H7 (cell line): ENCODE measurements around the gene NELL2. TPM values are rescaled to one million over a fixed set of nuclear protein-coding genes. Genes with fewer than 3 reads are reported as not detected.

Experiments
- DNase-seq: peaks from one replicate; pipeline ENCODE4 v3.0.0; 2012
- H3K27me3 ChIP-seq: 2 replicates; pipeline ENCODE4 v1.6.0; 2011; ENCODE audit warnings: mild to moderate bottlenecking, low read length; ENCODE audit not compliant: control insufficient read depth, insufficient read depth
- H3K36me3 ChIP-seq: replicated peaks from 2 replicates; pipeline ENCODE4 v1.5.1; 2011; ENCODE audit warnings: low read length; ENCODE audit not compliant: control insufficient read depth, insufficient read depth
- H3K4me3 ChIP-seq: 2 replicates; pipeline ENCODE4 v1.5.1; 2011; ENCODE audit warnings: low read depth, mild to moderate bottlenecking, control low read depth, low read length, moderate library complexity; ENCODE audit not compliant: insufficient read depth
- total RNA-seq: library from RNA; depleted of rRNA; stranded (reverse); fragments of >200 nt; shearing (Covaris generic); gene quantifications from 2 replicates; pipeline ENCODE4 v1.2.3, GENCODE V29; 2014

Gene NELL2
- total RNA-seq, 1 experiment from 2014 or later = 35.7 TPM

GRCh38 chr12:44558340-44559100 is 317.6 kb downstream of the NELL2 start:
- Histone ChIP-seq H3K4me3 (no peak overlapping the region), H3K27me3 (no peaks in the 10 kb centered on the region), H3K36me3 (no peaks in the 10 kb centered on the region)
- no peak for DNase-seq

GRCh38 chr12:44555454-44555853 is 320.7 kb downstream of the NELL2 start:
- no peak for DNase-seq
- H3K36me3 ChIP-seq = no peaks in the 10 kb centered on the region
- no peak overlapping the region for H3K4me3 ChIP-seq
- no peaks in the 10 kb centered on the region for H3K27me3 ChIP-seq

GRCh38 chr12:44551631-44552030 is 324.5 kb downstream of the NELL2 start:
- Histone ChIP-seq H3K4me3 (no peak overlapping the region), H3K27me3 (no peaks in the 10 kb centered on the region), H3K36me3 (no peaks in the 10 kb centered on the region)
- no peak for DNase-seq

- no peak for DNase-seq
- H3K27me3 ChIP-seq = no peaks in the 10 kb centered on the region
- no peaks in the 10 kb centered on the region for H3K36me3 ChIP-seq
- no peak overlapping the region for H3K4me3 ChIP-seq
These were observed 325.7 kb downstream of the NELL2 start for GRCh38 chr12:44550377-44550776.

GRCh38 chr12:44546060-44546459 is 330.1 kb downstream of the NELL2 start:
- H3K4me3 ChIP-seq = no peak overlapping the region
- no peak for DNase-seq
- no peaks in the 10 kb centered on the region for H3K36me3 ChIP-seq
- no peaks in the 10 kb centered on the region for H3K27me3 ChIP-seq

GRCh38 chr12:44544018-44544417 is 332.1 kb downstream of the NELL2 start:
- Histone ChIP-seq H3K27me3 (no peaks in the 10 kb centered on the region), H3K4me3 (no peak overlapping the region), H3K36me3 (no peaks in the 10 kb centered on the region)
- DNase-seq = no peak

- H3K4me3 ChIP-seq = no peak overlapping the region
- no peaks in the 10 kb centered on the region for H3K36me3 ChIP-seq
These were observed 333.4 kb downstream of the NELL2 start for GRCh38 chr12:44542716-44543115.

GRCh38 chr12:44537354-44537753 is 338.8 kb downstream of the NELL2 start:
- Histone ChIP-seq H3K27me3 (no peaks in the 10 kb centered on the region), H3K36me3 (no peaks in the 10 kb centered on the region), H3K4me3 (no peak overlapping the region)
- no peak for DNase-seq

More at GRCh38 chr12:44542716-44543115, 333.4 kb downstream of the NELL2 start:
- no peaks in the 10 kb centered on the region for H3K27me3 ChIP-seq
- DNase-seq = no peak

- no peak for DNase-seq
These were observed 343.2 kb downstream of the NELL2 start for GRCh38 chr12:44532940-44533339.

GRCh38 chr12:44531320-44531971 is 344.7 kb downstream of the NELL2 start:
- Histone ChIP-seq H3K27me3 (no peaks in the 10 kb centered on the region), H3K4me3 (no peak overlapping the region), H3K36me3 (no peaks in the 10 kb centered on the region)
- DNase-seq = no peak

More at GRCh38 chr12:44532940-44533339, 343.2 kb downstream of the NELL2 start:
- Histone ChIP-seq H3K27me3 (no peaks in the 10 kb centered on the region), H3K36me3 (no peaks in the 10 kb centered on the region), H3K4me3 (no peak overlapping the region)

- H3K27me3 ChIP-seq = no peaks in the 10 kb centered on the region
- no peak overlapping the region for H3K4me3 ChIP-seq
- H3K36me3 ChIP-seq = no peaks in the 10 kb centered on the region
- peak; percentile 43 for DNase-seq
These were observed 349.4 kb downstream of the NELL2 start for GRCh38 chr12:44526655-44527182.

- DNase-seq = no peak
- H3K27me3 ChIP-seq = no peaks in the 10 kb centered on the region
- no peak overlapping the region for H3K4me3 ChIP-seq
- H3K36me3 ChIP-seq = no peaks in the 10 kb centered on the region
These were observed 350.1 kb downstream of the NELL2 start for GRCh38 chr12:44525806-44526654.

GRCh38 chr12:44523828-44524227 is 352.3 kb downstream of the NELL2 start:
- peak; percentile 30 for DNase-seq
- Histone ChIP-seq H3K27me3 (no peaks in the 10 kb centered on the region), H3K4me3 (no peak overlapping the region), H3K36me3 (no peaks in the 10 kb centered on the region)

- no peak for DNase-seq
- no peaks in the 10 kb centered on the region for H3K27me3 ChIP-seq
- H3K36me3 ChIP-seq = no peaks in the 10 kb centered on the region
- no peak overlapping the region for H3K4me3 ChIP-seq
These were observed 354.4 kb downstream of the NELL2 start for GRCh38 chr12:44521702-44522101.
